K562 (cell line): Measurements from ENCODE around the gene RMND5A. TPM values are rescaled to one million over a fixed set of nuclear protein-coding genes. Genes with fewer than 3 reads are reported as not detected.

ENCODE experiments used
- ATAC-seq: fragments of 200-7000 bp; cut with Tn5 transposase; 3 replicates; pipeline ENCODE4 v1.9.1; 2020; ENCODE audit warnings: moderate library complexity
- BruUV-seq: library from RNA; stranded (reverse); fragments of 400-500 nt; replicated peaks from 2 replicates; lab custom pipeline; 2021; lab: Mats Ljungman, UMichigan
- CTCF ChIA-PET: fragments of 300-600 bp; formaldehyde crosslinking; extraction: SDS; loops from one replicate; lab custom pipeline; 2021; ENCODE audit warnings: low intra/inter-chr PET ratio; lab: Yijun Ruan, JAX
- POLR2A ChIA-PET: fragments of 300-600, 350-650 bp; sonication (Branson Sonifier 250); formaldehyde crosslinking; extraction: SDS; loops from one replicate; lab custom pipeline; 2021; ENCODE audit warnings: antibody characterized with exemption, inconsistent platforms; lab: Yijun Ruan, JAX
- DNase-seq, 4 experiments: peaks; one replicate each; pipeline versions ENCODE4 v3.0.0 to v3.0.0-alpha.2; 2011 to 2018; ENCODE audit warnings: low spot score in 3 of 4, mixed read lengths in 3 of 4; ENCODE audit errors: extremely low read depth in 1 of 4
- FAIRE-seq: peaks from 2 replicates; lab custom pipeline; 2011; peaks lifted over from hg19 to GRCh38; lab: Jason Lieb, UNC
- H2AFZ ChIP-seq: 2 replicates; pipeline ENCODE4 v1.6.0; 2011; ENCODE audit warnings: low read depth, low read length, control low read depth, inconsistent platforms
- H3K27ac ChIP-seq: fragments of 200-600 bp; 3 replicates; pipeline ENCODE4 v1.8.0; 2011; ENCODE audit warnings: low read depth, mild to moderate bottlenecking, control low read depth, inconsistent platforms, low read length, moderate library complexity, mixed read lengths; ENCODE audit errors: extremely low read depth
- H3K27me3 ChIP-seq, 2 experiments: fragments of 300-600 bp in 1 of 2; 2 replicates in 1 of 2; 3 replicates in 1 of 2; pipeline versions ENCODE4 v1.6.0 to v1.8.0; 2011; ENCODE audit warnings: inconsistent platforms in 2 of 2, low read length in 2 of 2, mild to moderate bottlenecking in 1 of 2, mixed read lengths in 1 of 2, moderate library complexity in 1 of 2; ENCODE audit not compliant: control insufficient read depth in 2 of 2, insufficient read depth in 2 of 2
- H3K36me3 ChIP-seq: fragments of 300-600 bp; 3 replicates; pipeline ENCODE4 v1.8.0; 2011; ENCODE audit warnings: mild to moderate bottlenecking, low read length, inconsistent platforms; ENCODE audit not compliant: control insufficient read depth, insufficient read depth
- H3K4me1 ChIP-seq, 2 experiments: fragments of 200-600 bp in 1 of 2; replicated peaks in 1 of 2; 2 replicates in 1 of 2; 3 replicates in 1 of 2; pipeline versions ENCODE4 v1.5.1 to v1.8.0; 2011; ENCODE audit warnings: inconsistent platforms in 2 of 2, low read length in 2 of 2, mild to moderate bottlenecking in 1 of 2, mixed read lengths in 1 of 2, moderate library complexity in 1 of 2; ENCODE audit not compliant: control insufficient read depth in 2 of 2, insufficient read depth in 2 of 2
- H3K4me2 ChIP-seq: 2 replicates; pipeline ENCODE4 v1.6.1; 2011; ENCODE audit warnings: low read length, control low read depth, inconsistent platforms, mixed read lengths; ENCODE audit not compliant: insufficient read depth
- H3K4me3 ChIP-seq: fragments of 200-600 bp; sonication (generic), shearing (Covaris generic); 2 replicates; pipeline ENCODE4 v1.5.1; 2016; ENCODE audit warnings: control low read depth, inconsistent platforms
- H3K79me2 ChIP-seq: fragments of 200-600 bp; 3 replicates; pipeline ENCODE4 v1.8.0; 2011; ENCODE audit warnings: low read length, inconsistent platforms; ENCODE audit not compliant: control insufficient read depth, insufficient read depth
- H3K9ac ChIP-seq, 2 experiments: 2 replicates each; pipeline versions ENCODE4 v1.6.0 to v1.6.1; 2011; ENCODE audit warnings: low read depth in 2 of 2, low read length in 2 of 2, control low read depth in 1 of 2, inconsistent platforms in 1 of 2, mild to moderate bottlenecking in 1 of 2, mixed read lengths in 1 of 2; ENCODE audit not compliant: insufficient read depth in 1 of 2
- H3K9me1 ChIP-seq: one replicate; pipeline ENCODE4 v1.6.0; 2011; ENCODE audit warnings: inconsistent platforms, mild to moderate bottlenecking, low read length, moderate library complexity; ENCODE audit not compliant: control insufficient read depth, insufficient read depth
- H3K9me3 ChIP-seq: replicated peaks from 2 replicates; pipeline ENCODE4 v1.5.1; 2011; ENCODE audit warnings: low read depth, low read length, inconsistent platforms; ENCODE audit not compliant: control insufficient read depth, insufficient read depth
- H4K20me1 ChIP-seq: replicated peaks from 2 replicates; pipeline ENCODE4 v1.6.1; 2011; ENCODE audit warnings: low read length, inconsistent platforms, mixed read lengths; ENCODE audit not compliant: control insufficient read depth, insufficient read depth
- CCAR2 ChIP-seq: fragments of 200-400 bp; formaldehyde crosslinking; IDR thresholded peaks from 2 replicates; pipeline ENCODE4 v1.6.1; 2017; ENCODE audit warnings: mild to moderate bottlenecking, low read depth, low read length
- NFE2L1 ChIP-seq: fragments of 450-650 bp; IDR thresholded peaks from 2 replicates; pipeline ENCODE4 v1.6.1; 2016; ENCODE audit warnings: missing genetic modification characterization, low read depth, mild to moderate bottlenecking, missing compliant biosample characterization, moderate library complexity, borderline replicate concordance
- SAFB2 ChIP-seq: fragments of 200-400 bp; formaldehyde crosslinking; IDR thresholded peaks from 2 replicates; pipeline ENCODE4 v1.6.1; 2018; ENCODE audit warnings: borderline replicate concordance, low read length, low read depth, moderate library complexity; ENCODE audit not compliant: severe bottlenecking
- ZNF311 ChIP-seq: fragments of 250-450 bp; sonication (Bioruptor Pico); IDR thresholded peaks from 2 replicates; pipeline ENCODE4 v1.4.0; 2020; ENCODE audit warnings: mild to moderate bottlenecking, moderate library complexity
- in situ Hi-C: fragments of 300-500 bp; cut with MboI; formaldehyde crosslinking; loops from 4 replicates; pipeline ENCODE4 v1.15.0; 2018; ENCODE audit warnings: inconsistent platforms, mixed read lengths
- intact Hi-C: fragments of 100-400 bp; cut with micrococcal nuclease; formaldehyde crosslinking; loops from 2 replicates; pipeline ENCODE4 v1.14.2; 2022
- polyA plus RNA-seq, 8 experiments: library from polyadenylated mRNA; depleted of rRNA in 4 of 8; stranded (reverse) in 5 of 8; unstranded in 3 of 8; fragments of >200 nt; fragmentation: Nextera tagmentation in 2 of 8; fragmentation: Illumina TruSeq in 1 of 8; extraction: Ambion mirVana in 2 of 8; extraction: Trizol in 1 of 8; gene quantifications; 2 replicates each; pipeline versions ENCODE4 v1.2.1 to v1.2.3, GENCODE V29; 2011 to 2014; ENCODE audit warnings: inconsistent platforms in 1 of 8, missing spikeins in 1 of 8
- total RNA-seq, 7 experiments: library from RNA; depleted of rRNA in 6 of 7; stranded (reverse); fragments of >200 nt in 6 of 7; fragmentation: Illumina TruSeq in 2 of 7; extraction: Trizol in 2 of 7; gene quantifications; 2 replicates each; pipeline versions ENCODE4 v1.2.1 to v1.2.3, GENCODE V29; 2011 to 2021; ENCODE audit warnings: low replicate concordance in 1 of 7

The RMND5A gene
- total and polyA plus RNA-seq, 9 of the 15 experiments (the other 6 are each of a cell fraction or from before 2014, with no cell fraction given): 13.2 to 43.5 (median 34.1) TPM

DNA sequence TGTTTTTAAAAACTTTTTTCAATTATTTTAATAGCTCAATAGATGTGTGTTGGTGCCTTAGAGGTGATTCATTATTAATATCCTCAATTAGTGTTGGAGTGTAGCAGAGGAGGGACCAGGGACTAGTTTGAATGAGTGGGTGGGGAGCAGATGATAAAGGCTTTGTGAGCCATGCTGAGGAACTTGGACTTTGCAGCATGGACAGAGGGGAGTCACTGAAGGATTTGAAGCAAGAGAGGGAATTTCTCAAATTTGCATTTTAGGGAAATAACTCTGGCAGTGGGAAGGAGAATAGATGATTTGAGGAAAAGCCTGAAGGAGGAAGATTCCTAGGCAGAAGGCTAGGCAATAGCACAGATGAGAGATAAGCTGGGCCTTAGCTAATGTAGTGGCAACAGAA, 42.3 kb upstream of the RMND5A start:
- no peak overlapping the region for H3K9ac ChIP-seq
- H4K20me1 ChIP-seq: no peaks in the 10 kb centered on the region
- no peaks in the 10 kb centered on the region for H3K4me1 ChIP-seq
- H2AFZ ChIP-seq: no peak overlapping the region
- H3K4me2 ChIP-seq: no peak overlapping the region
- in situ Hi-C loops: no loop called here
- POLR2A ChIA-PET: no interaction called here
- H3K4me3 ChIP-seq: no peak overlapping the region
- FAIRE-seq: no peak
- CTCF ChIA-PET: no interaction called here
- H3K36me3 ChIP-seq: no peaks in the 10 kb centered on the region
- H3K27me3 ChIP-seq: peaks cover 0 to 8% of the 10 kb centered on the region in 2 experiments; a peak in 3 of 5 replicates
- intact Hi-C loops: no loop called here
- no peaks in the 10 kb centered on the region for H3K9me1 ChIP-seq
- no peak for DNase-seq
- TF ChIP-seq SAFB2: no peak
- BruUV-seq: no TSS peak
- no peaks in the 10 kb centered on the region for H3K9me3 ChIP-seq
- no peaks in the 10 kb centered on the region for H3K79me2 ChIP-seq
- no peak for ATAC-seq
- no peak overlapping the region for H3K27ac ChIP-seq

DNA sequence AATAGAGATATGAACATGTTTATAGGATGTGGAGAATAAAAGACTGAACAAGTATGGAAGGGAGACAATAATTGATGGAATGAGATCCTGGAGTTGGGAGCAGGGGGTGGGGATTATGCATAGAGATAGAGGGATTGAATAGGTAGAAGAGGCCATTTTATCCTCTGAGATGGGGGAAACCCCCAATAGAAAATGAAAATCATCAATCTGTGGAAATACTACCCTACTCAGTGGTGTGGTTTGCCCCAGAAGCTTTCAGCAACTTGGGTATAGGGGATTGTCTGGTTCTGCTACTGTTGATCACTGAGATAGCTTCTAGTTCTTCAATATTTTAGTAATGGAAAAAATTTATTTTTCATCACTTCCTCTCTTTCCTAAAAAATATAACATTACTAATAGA, 41.1 kb upstream of the RMND5A start:
- TF ChIP-seq ZNF311 (CRISPR knock-in tag) (no peak), NFE2L1 (tag) (no peak), CCAR2 (no peak)
- H3K9me3 ChIP-seq: no peaks in the 10 kb centered on the region
- FAIRE-seq: no peak
- no peak overlapping the region for H3K4me3 ChIP-seq
- H3K36me3 ChIP-seq: no peaks in the 10 kb centered on the region
- no peaks in the 10 kb centered on the region for H3K4me1 ChIP-seq
- BruUV-seq: no TSS peak
- no peak for ATAC-seq
- H3K9ac ChIP-seq: no peak overlapping the region
- ChIA-PET POLR2A (no interaction called here), CTCF (no interaction called here)
- no peaks in the 10 kb centered on the region for H4K20me1 ChIP-seq
- intact Hi-C loops (no loop called here), in situ Hi-C loops (no loop called here)
- no peak overlapping the region for H2AFZ ChIP-seq
- no peaks in the 10 kb centered on the region for H3K79me2 ChIP-seq
- H3K27me3 ChIP-seq: peaks cover 0 to 8% of the 10 kb centered on the region in 2 experiments; a peak in 3 of 5 replicates
- DNase-seq: no peak
- H3K9me1 ChIP-seq: no peaks in the 10 kb centered on the region
- H3K4me2 ChIP-seq: no peak overlapping the region
- H3K27ac ChIP-seq: no peak overlapping the region
